Activated CD8-positive, alpha-beta memory T cell treated with anti-CD3 and anti-CD28 coated beads for 1 hour (primary cell): ENCODE measurements around the gene KSR2.
"Not testable (repeated sequence)": the region's sequence is repeated elsewhere in the genome, so short reads cannot be mapped to it uniquely, and the experiment has no call there.

ENCODE experiments used
- DNase-seq, 2 donors: peaks; one replicate each; pipeline ENCODE4 v3.0.0-alpha.2; 2020; ENCODE audit warnings: low read depth in 1 of 2; ENCODE audit errors: extremely low read depth in 1 of 2

The KSR2 gene

GRCh38 chr12:117892441-117892840 lies 76.3 kb downstream of the KSR2 start:
- no peak for DNase-seq

GRCh38 chr12:117891265-117891664 lies 77.5 kb downstream of the KSR2 start:
- DNase-seq, result not testable (repeated sequence)

GRCh38 chr12:117890644-117891043 lies 78.1 kb downstream of the KSR2 start:
- no peak for DNase-seq

- DNase-seq, result no peak
These were observed 78.7 kb downstream of the KSR2 start for GRCh38 chr12:117890137-117890536.

GRCh38 chr12:117889098-117889497 lies 79.7 kb downstream of the KSR2 start:
- DNase-seq, result no peak

- no peak for DNase-seq
These were observed 83.6 kb downstream of the KSR2 start for GRCh38 chr12:117885211-117885610.

- no peak for DNase-seq
These were observed 84.6 kb downstream of the KSR2 start for GRCh38 chr12:117884161-117884560.

- no peak for DNase-seq
These were observed 86.1 kb downstream of the KSR2 start for GRCh38 chr12:117882603-117883184.

GRCh38 chr12:117882181-117882580 lies 86.6 kb downstream of the KSR2 start:
- no peak for DNase-seq

GRCh38 chr12:117881517-117881916 lies 87.3 kb downstream of the KSR2 start:
- no peak for DNase-seq

- no peak for DNase-seq
These were observed 90.2 kb downstream of the KSR2 start for GRCh38 chr12:117878605-117879004.

- no peak for DNase-seq
These were observed 92.4 kb downstream of the KSR2 start for GRCh38 chr12:117876436-117876816.

- DNase-seq, result no peak
These were observed 92.9 kb downstream of the KSR2 start for GRCh38 chr12:117875744-117876435.

GRCh38 chr12:117874842-117875434 lies 93.9 kb downstream of the KSR2 start:
- peak in 1 of 2 donors; percentile 23 for DNase-seq

GRCh38 chr12:117874198-117874597 lies 94.6 kb downstream of the KSR2 start:
- DNase-seq, result not testable (repeated sequence)

GRCh38 chr12:117872546-117873169 lies 96.1 kb downstream of the KSR2 start:
- DNase-seq, result no peak

- no peak for DNase-seq
These were observed 99.2 kb downstream of the KSR2 start for GRCh38 chr12:117869551-117869950.

- no peak for DNase-seq
These were observed 101.4 kb downstream of the KSR2 start for GRCh38 chr12:117867348-117867747.

- no peak for DNase-seq
These were observed 103.3 kb downstream of the KSR2 start for GRCh38 chr12:117865505-117865904.

- no peak for DNase-seq
These were observed 105.6 kb downstream of the KSR2 start for GRCh38 chr12:117863002-117863709.

- DNase-seq, result no peak
These were observed 107.1 kb downstream of the KSR2 start for GRCh38 chr12:117861691-117862090.
